MM.1S (cell line): ENCODE measurements around the gene ROCK1.

Source experiments
- EZH2 ChIP-seq: fragments of 300-600 bp; sonication (generic); optimal IDR thresholded peaks from 2 replicates; pipeline ENCODE3; 2017; ENCODE audit warnings: low read depth, mild to moderate bottlenecking, antibody characterized with exemption, low read length, mixed read lengths
- EZH2phosphoT487 ChIP-seq: fragments of 300-600 bp; sonication (generic); IDR thresholded peaks from 2 replicates; pipeline ENCODE4 v1.6.1; 2018; ENCODE audit warnings: antibody characterized with exemption, low read length
- TF ChIP-seq, protein P1 (sequence below): fragments of 300-600 bp; sonication (generic); IDR thresholded peaks from 2 replicates; pipeline ENCODE4 v1.5.1; 2016; ENCODE audit warnings: antibody characterized with exemption, low read length, mixed read lengths

DNA sequence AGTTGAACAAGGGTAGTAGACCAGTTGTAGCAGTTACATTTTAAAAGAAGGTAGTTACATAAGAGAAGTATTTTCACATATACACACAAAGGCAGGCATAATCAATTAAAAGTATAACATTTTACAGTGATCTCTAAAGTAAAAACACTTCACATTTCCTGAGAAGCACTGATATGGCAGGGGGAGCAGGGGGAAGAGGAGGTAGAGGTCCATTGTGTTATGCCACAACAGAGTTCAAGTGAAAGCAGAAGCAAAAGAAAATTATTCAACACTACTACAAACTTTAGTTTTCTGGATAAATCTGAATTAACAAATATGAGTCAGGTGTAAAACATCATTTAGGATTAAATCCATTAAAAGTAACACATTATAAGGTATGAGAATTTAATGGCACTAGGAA, 38.4 kb downstream of the ROCK1 start:
- TF ChIP-seq, protein P1, sequence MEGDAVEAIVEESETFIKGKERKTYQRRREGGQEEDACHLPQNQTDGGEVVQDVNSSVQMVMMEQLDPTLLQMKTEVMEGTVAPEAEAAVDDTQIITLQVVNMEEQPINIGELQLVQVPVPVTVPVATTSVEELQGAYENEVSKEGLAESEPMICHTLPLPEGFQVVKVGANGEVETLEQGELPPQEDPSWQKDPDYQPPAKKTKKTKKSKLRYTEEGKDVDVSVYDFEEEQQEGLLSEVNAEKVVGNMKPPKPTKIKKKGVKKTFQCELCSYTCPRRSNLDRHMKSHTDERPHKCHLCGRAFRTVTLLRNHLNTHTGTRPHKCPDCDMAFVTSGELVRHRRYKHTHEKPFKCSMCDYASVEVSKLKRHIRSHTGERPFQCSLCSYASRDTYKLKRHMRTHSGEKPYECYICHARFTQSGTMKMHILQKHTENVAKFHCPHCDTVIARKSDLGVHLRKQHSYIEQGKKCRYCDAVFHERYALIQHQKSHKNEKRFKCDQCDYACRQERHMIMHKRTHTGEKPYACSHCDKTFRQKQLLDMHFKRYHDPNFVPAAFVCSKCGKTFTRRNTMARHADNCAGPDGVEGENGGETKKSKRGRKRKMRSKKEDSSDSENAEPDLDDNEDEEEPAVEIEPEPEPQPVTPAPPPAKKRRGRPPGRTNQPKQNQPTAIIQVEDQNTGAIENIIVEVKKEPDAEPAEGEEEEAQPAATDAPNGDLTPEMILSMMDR: no peak
- TF ChIP-seq EZH2: no peak
- no peak for TF ChIP-seq EZH2phosphoT487
